Stimulated activated CD8-positive, alpha-beta memory T cell treated with anti-CD3 and anti-CD28 coated beads, Interleukin-2, amount 100 ng/mL, for 1 hour (primary cell): ENCODE data around the gene IL1RL1.

Source experiments
- DNase-seq, 2 donors: peaks; one replicate each; pipeline ENCODE4 v3.0.0-alpha.2; 2020; ENCODE audit warnings: low read depth in 2 of 2

Gene IL1RL1

DNA sequence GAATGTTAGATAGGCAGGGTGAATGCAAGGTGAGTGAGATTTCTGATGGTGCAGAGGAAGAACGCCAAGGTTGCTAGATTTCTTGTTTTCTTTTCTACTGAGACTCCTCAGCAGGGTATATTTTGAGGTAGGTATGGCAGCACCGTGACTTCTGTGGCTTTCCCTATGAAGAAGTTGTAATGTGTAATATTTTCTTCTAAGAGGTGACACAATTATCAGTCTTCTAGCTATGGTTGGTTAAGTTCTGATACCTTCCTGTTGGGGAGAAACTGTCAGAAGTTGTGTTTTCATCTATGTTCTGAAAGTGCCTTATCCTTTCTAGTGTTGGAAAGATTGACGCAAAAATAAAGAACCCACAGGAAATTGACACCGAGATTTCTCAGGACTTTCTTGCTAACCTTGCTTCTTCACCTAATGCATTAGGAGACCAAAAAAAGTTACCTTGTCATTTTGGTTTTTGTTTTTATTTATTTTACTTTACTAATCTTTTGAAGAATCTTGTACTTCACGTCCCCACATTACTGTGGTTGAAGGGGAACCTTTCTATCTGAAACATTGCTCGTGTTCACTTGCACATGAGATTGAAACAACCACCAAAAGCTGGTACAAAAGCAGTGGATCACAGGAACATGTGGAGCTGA is 56.1 kb downstream of the IL1RL1 start:
- DNase-seq: no peak

DNA sequence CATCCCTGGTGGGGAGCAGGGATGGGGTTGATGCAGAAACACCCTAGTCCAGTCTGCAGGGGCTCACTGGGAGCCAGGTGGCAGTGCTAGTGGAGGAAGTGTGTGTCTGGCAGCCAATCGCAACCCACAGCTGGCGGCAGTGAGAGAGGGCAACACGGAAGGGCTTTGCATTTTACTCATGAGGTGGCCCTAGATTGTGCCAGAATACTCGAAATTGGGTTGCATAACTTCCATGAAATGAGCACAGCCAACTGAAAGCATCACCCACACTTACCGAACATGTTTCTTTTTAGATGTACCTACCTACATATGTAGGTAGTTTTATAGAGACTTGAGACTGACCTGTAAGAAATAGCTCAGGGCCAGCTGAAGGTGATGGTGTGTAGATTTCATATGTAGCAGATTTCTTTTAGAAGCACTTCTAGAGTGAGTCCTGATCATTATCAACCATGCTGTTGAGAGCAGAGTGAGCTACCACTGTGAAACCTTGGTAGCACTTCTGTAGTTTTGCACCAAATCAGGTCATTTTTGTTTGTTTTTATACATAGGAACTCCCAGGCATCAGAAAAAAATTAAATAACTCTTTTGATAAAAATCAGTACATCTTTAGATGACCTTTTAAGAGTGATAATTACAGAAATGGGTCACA is 57.2 kb downstream of the IL1RL1 start:
- DNase-seq: no peak

- DNase-seq: no peak
Observed at GRCh38 chr2:102369866-102370265, 58.5 kb downstream of the IL1RL1 start.

- no peak for DNase-seq
Observed at GRCh38 chr2:102376052-102376591, 64.8 kb downstream of the IL1RL1 start.

DNA sequence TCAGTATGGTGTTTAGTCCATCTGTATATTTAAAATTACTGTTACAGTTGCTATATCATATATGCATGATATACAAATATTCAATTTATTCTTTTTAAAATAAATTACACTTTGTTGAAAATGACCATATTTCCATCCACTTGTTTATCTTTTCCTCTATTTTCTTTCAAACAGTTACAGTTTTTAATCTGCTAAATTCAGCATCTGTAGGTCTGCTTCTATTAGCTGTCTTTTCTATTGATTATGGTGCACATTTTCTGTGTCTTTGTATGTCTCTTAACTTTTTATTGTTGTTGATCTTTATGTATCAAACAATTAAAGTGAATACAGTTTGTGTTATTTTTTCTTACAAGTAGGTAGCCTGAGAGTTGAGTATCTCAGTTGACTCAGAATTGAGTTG is 72.4 kb downstream of the IL1RL1 start:
- no peak for DNase-seq

DNA sequence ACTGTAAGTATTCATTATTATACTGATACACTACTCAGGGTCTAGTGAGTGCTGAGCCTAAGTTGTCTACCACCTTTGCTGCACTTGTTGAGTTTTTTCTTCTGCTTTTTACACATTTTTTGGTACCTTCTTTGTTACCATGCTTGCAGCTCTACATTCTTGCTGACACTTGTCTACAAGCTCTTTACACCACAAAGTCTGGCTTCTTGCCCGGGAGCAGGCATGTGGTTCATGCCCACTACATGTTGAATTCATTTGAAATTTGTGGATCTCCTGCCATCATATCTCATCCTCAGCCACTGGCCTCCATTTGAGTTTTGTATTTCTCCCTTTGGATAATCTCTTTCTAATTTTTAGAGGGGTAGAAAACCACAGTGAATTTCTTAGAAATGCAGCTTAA is 74.2 kb downstream of the IL1RL1 start:
- DNase-seq: no peak

DNA sequence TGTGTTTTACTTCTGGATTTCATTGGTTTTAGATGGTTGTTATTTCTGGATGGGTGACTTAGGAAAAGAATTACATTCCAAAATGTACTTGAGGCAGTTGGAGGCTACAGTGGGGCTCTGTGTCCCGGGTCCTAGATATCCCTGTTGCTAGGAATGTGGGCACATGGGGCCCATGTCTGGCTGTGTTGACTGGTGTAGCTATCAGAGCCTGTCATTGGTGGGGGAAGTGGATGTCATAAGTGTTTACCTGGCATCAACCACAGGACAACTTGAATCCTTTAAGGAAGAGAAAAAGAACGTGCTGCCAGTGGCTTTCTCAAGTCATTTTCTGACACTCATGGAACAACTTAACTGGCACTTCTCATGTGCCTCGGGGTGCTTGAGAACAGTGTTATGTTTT is 74.6 kb downstream of the IL1RL1 start:
- no peak for DNase-seq

- no peak for DNase-seq
Observed at GRCh38 chr2:102386867-102387541, 75.6 kb downstream of the IL1RL1 start.

DNA sequence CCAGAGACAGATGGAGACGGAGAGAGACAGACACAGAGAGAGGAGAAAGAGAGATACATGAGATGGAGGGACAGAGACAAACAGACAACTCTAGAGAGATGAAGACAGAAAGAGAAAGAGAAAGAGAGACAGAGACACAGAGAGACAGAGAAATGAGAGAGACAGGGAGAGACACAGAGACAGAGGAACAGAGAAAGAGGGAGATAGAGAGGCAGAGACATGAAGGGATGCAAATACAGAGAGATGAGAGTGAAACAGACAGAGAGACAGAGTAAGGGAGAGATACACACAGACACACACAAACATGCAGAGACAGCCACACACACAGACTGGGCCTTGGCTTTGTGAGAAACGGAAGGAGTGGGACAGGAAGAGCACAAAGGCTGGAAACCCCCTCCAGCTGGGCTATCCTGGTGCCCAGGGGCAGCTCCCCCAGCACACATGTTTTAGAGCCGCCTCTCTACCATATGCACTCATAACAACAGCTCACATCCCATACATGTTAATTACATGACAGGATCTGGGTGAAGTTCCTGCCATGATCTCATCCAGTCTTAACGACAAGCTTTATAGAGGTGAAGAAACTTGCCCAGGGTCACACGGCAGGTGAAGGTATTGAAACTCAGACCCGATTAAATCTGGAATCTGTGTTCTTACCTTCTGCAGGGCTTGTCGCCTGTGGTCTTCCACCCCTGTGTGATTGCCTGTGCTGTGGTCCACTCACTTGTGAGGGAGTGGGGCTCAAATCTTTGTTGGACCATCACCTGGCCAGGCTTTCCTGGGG is 76.6 kb downstream of the IL1RL1 start:
- no peak for DNase-seq

- DNase-seq: no peak
Observed at GRCh38 chr2:102391565-102391964, 80.2 kb downstream of the IL1RL1 start.

DNA sequence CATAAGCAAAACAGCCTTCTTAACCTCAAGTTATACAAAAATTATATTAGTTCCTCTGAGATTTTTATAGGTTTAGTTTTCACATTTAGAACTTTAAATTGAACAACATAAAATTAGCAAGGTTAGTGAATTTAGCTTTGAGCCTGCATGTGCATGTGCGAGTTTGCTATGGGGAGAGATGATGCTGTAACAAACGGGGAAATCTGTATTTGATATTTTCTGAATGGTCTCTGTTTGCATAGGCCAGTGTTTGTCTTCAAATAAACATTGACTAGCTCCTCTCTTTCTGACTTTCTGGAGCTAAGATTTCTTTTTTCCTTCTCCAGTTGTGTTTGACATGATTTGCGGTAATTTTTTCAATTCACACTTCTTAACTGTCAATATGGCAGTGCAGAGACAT is 80.7 kb downstream of the IL1RL1 start:
- no peak for DNase-seq

DNA sequence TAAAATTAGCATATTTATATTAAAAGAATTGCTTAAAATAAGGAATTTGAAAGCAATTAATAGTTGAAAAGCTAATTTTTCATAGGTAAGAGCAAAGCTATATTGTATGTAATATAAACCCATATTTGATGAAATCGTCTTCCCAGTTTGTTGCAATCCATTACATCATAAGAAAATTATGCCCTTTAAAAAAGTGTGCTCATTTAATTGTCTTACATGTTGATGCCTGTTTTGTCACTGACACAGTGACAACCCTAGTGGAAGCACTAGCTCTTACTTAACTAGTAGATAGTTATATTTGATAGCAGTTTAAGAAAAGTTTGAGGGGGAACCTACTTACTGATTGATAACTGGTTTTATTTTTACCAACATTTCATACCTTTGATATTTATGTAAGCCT is 81.6 kb downstream of the IL1RL1 start:
- DNase-seq: no peak

DNA sequence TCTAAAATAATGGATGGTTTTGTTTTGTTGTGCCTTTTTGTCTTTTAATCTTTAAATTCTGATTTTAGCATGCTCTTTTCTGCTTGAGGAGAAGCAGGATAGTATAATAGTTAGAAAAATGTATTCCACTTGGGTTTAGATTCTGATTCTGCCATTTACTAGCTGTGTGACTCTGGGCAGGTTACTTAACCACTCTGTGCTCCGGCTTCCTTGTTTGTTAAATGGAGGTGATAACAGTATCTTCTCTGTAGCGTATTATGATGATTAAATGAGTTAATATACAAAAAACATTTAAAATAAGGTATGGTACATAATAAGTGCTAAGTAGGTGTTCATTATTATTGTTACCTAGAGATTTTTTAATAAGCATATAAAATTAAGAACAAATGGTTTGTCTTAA is 84.6 kb downstream of the IL1RL1 start:
- no peak for DNase-seq

DNA sequence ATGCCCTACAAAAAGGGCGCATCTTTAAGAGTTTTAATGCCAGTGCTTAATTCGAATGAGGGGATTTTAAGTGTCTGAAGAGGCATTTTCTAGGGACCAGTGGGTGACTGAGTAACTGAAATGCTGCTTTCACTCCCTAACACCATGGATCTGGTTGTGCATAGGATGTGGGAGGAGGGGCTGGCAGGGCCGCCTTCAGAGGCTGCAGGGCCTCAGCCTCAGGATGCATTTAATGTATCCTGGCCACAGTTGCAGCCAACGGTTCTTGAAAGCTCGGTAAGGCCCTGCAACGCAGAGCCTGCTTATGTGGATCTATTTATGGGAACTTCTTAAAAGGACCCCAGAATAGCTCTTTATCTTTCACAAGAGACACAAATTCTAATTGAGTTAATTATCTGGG is 85.8 kb downstream of the IL1RL1 start:
- no peak for DNase-seq

- no peak for DNase-seq
Observed at GRCh38 chr2:102399499-102400141, 88.3 kb downstream of the IL1RL1 start.

DNA sequence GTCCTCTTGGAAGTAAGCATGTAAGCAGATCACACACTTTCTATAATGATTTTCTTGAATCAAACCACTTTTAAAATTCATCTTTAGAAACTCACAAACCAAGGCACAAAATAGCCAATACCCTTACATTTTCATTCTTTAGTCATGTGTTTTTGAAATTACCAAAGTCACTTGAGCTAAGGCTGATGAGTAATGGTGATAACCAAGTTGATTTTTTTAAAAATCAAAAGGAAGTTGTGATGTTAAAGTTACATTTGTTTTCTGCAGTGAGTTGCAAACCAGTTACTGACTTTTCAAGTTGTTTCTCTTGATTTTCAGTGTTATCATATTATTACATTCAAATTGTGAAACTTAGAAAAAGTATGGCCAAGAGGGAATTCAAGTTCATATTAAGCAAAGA is 90.1 kb downstream of the IL1RL1 start:
- DNase-seq: no peak
